AG04450 (cell line): ENCODE measurements around the gene MRPS30. TPM values are rescaled to one million over a fixed set of nuclear protein-coding genes. Genes with fewer than 3 reads are reported as not detected.

Source experiments
- CTCF ChIA-PET: fragments of 300-600, 350-600 bp; formaldehyde crosslinking; extraction: SDS; loops from one replicate; lab custom pipeline; 2022; ENCODE audit warnings: antibody characterized with exemption, inconsistent platforms; lab: Charles Lee
- POLR2A ChIA-PET: fragments of 350-600 bp; formaldehyde crosslinking; extraction: SDS; loops from one replicate; lab custom pipeline; 2021; ENCODE audit warnings: antibody characterized with exemption, inconsistent platforms; lab: Yijun Ruan, JAX
- DNase-seq: peaks from one replicate; pipeline ENCODE4 v3.0.0-alpha.2; 2011; ENCODE audit warnings: low read depth, low spot score
- H3K27ac ChIP-seq: one replicate; pipeline ENCODE4 v1.5.1; 2012; ENCODE audit warnings: low read depth, low read length, control low read depth
- H3K27me3 ChIP-seq: one replicate; pipeline ENCODE4 v1.6.0; 2012; ENCODE audit warnings: low read length; ENCODE audit not compliant: control insufficient read depth, insufficient read depth
- H3K4me3 ChIP-seq: 2 replicates; pipeline ENCODE4 v1.5.1; 2011; ENCODE audit warnings: mild to moderate bottlenecking, low read depth, low read length, control low read depth
- H3K9me3 ChIP-seq: 2 replicates; pipeline ENCODE4 v1.5.1; 2012; ENCODE audit warnings: low read length; ENCODE audit not compliant: control insufficient read depth, insufficient read depth
- polyA plus RNA-seq: library from polyadenylated mRNA; depleted of rRNA; stranded (reverse); fragments of >200 nt; gene quantifications from 2 replicates; pipeline ENCODE4 v1.2.3, GENCODE V29; 2011
- TF ChIP-seq, protein P1 (sequence below): IDR thresholded peaks from 2 replicates; pipeline ENCODE4 v1.5.1; 2011; ENCODE audit warnings: low read depth, low read length, control low read depth, inconsistent platforms

Gene MRPS30
- polyA plus RNA-seq, 1 experiment: 36.3 TPM

DNA sequence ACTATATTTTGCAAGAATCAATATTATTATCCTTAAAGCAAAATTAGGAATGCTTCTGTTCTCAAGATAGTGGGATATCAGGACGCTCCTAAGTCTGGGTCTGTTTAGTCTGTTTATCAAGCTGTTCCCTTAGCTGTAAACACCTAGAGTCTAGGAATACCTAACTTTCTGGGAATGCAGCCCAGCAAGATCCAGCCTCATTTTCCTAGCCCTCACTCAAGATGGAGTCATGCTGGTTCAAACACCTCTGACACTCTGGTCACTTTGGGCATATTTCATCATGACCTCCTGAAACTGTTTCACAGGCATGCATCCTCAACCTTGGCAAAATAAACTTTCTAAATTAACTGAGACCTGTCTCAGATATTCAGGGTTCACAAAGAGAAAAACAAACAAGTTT lies 14.4 kb upstream of the MRPS30 start:
- ChIA-PET POLR2A (no interaction called here), CTCF (no interaction called here)
- TF ChIP-seq, protein P1, sequence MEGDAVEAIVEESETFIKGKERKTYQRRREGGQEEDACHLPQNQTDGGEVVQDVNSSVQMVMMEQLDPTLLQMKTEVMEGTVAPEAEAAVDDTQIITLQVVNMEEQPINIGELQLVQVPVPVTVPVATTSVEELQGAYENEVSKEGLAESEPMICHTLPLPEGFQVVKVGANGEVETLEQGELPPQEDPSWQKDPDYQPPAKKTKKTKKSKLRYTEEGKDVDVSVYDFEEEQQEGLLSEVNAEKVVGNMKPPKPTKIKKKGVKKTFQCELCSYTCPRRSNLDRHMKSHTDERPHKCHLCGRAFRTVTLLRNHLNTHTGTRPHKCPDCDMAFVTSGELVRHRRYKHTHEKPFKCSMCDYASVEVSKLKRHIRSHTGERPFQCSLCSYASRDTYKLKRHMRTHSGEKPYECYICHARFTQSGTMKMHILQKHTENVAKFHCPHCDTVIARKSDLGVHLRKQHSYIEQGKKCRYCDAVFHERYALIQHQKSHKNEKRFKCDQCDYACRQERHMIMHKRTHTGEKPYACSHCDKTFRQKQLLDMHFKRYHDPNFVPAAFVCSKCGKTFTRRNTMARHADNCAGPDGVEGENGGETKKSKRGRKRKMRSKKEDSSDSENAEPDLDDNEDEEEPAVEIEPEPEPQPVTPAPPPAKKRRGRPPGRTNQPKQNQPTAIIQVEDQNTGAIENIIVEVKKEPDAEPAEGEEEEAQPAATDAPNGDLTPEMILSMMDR: no peak
- peaks cover 2% of the 10 kb centered on the region; the same call in 1 of the 2 replicates for H3K9me3 ChIP-seq
- H3K27me3 ChIP-seq: no peaks in the 10 kb centered on the region
- H3K4me3 ChIP-seq: no peak overlapping the region
- no peak overlapping the region for H3K27ac ChIP-seq
- DNase-seq: no peak

DNA sequence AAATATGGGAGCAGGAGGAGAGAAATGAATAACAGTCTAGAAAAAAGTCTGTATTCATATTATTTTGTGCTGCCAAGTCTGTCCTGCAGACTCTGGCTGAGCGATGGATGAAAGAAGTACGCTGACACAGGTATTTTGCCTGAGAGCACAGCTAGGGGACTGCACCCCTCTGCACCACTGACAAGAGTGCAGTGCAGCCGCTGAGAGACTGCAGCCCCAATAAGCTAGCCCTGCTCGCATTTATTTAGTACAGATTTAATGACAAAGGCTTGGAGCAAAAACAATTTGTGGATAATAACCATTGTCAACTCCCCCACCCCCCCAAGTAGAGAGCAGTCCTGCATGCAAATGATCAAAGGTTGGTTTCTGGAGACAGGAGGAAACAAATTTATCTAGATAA lies 13.3 kb upstream of the MRPS30 start:
- no peaks in the 10 kb centered on the region for H3K27me3 ChIP-seq
- no peak overlapping the region for H3K27ac ChIP-seq
- DNase-seq: no peak
- TF ChIP-seq, protein P1: no peak
- CTCF ChIA-PET: no interaction called here
- POLR2A ChIA-PET: no interaction called here
- H3K9me3 ChIP-seq: peaks cover 2% of the 10 kb centered on the region; the same call in 1 of the 2 replicates
- no peak overlapping the region for H3K4me3 ChIP-seq

DNA sequence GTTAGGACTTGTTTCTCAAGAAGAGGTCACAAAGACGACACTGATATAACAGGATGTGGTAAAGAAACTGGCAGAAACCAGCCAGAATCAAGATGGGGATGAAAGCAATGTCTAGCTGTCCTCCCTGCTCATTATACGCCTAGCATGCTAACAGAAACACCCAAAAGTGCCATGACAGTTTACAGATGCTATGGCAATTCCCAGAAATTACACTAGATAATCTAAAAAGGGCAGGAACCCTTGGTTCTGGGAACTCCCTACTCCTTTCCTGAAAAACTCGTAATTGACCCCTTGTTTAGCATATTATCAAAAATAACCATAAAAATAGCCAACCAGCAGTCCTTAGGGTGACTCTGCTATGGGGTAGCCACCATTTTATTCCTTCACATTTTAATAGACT lies 10.9 kb upstream of the MRPS30 start:
- CTCF ChIA-PET: no interaction called here
- DNase-seq: no peak

DNA sequence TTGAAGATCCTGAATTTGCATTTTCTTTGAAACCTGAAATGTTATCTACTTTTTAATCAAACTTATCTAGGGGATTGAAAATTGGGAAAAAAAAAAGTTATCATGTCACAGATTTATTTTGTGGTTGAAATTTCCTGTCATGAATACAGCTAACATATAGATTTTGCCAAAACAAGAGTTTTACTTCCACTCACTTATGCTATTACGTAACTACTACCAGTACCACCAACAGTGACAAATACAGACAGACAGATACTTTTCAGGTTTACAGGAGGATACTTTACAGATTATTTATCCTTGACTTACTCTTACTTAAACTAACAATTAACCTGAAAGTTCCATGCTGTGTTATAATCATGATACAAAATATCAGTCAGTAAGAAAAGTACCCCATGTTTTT lies 6.8 kb upstream of the MRPS30 start:
- CTCF ChIA-PET: no interaction called here
- H3K27me3 ChIP-seq: no peaks in the 10 kb centered on the region
- POLR2A ChIA-PET: no interaction called here

More for the DNA sequence above, 10.9 kb upstream of the MRPS30 start:
- TF ChIP-seq, protein P1: no peak
- Histone ChIP-seq H3K27me3 (no peaks in the 10 kb centered on the region), H3K27ac (no peak overlapping the region), H3K9me3 (peaks cover 2% of the 10 kb centered on the region; the same call in 1 of the 2 replicates), H3K4me3 (no peak overlapping the region)
- POLR2A ChIA-PET: no interaction called here

DNA sequence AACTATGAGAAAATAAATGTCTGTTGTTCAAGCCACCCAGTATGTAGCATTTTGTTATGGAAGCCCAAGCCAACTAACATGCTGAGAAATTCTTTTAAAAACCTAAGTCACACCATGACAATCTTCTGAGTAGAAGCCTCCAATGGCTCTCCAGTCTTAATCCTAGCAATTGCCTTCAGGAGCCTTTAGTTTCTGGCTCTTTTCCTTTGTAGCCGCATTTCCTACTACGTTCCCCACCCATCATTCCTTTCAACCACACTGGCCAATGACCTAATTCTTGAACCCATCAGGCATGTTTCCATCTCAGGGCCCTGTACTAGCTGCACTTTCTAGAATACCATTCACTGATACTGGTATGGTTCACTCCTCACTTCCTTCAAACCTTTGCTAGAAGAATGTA lies 2.1 kb upstream of the MRPS30 start:
- DNase-seq: no peak
- Histone ChIP-seq H3K27me3 (no peaks in the 10 kb centered on the region), H3K4me3 (no peak overlapping the region), H3K27ac (no peak overlapping the region), H3K9me3 (no peaks in the 10 kb centered on the region; the same call in 1 of the 2 replicates)
- POLR2A ChIA-PET: no interaction called here
- CTCF ChIA-PET: no interaction called here
- TF ChIP-seq, protein P1: no peak

More for the DNA sequence above, 6.8 kb upstream of the MRPS30 start:
- no peak overlapping the region for H3K4me3 ChIP-seq
- H3K9me3 ChIP-seq: no peaks in the 10 kb centered on the region
- no peak for DNase-seq
- no peak overlapping the region for H3K27ac ChIP-seq
- TF ChIP-seq, protein P1: no peak
